T-cell (primary cell): ENCODE results near the gene CDT1. TPM values are rescaled to one million over a fixed set of nuclear protein-coding genes. Genes with fewer than 3 reads are reported as not detected.

Source experiments
- ATAC-seq, 4 experiments: fragments of 200-7000 bp in 3 of 4; fragments of 150-1000 bp in 1 of 4; cut with Tn5 transposase; replicated peaks in 1 of 4; 1 replicate in 3 of 4; 2 replicates in 1 of 4; pipeline ENCODE4 v1.10.0; 2021; ENCODE audit warnings: moderate library complexity in 3 of 4, mild to moderate bottlenecking in 2 of 4, moderate number of reproducible peaks in 1 of 4
- CTCF ChIA-PET, 2 donors: fragments of 300-600 bp; sonication (Branson Sonifier 250); formaldehyde crosslinking; loops; one replicate each; lab custom pipeline; 2022; ENCODE audit warnings: antibody characterized with exemption in 2 of 2; lab: Charles Lee
- POLR2A ChIA-PET, 2 donors: fragments of 300-600 bp; sonication (Branson Sonifier 250); formaldehyde crosslinking; loops; one replicate each; lab custom pipeline; 2022; ENCODE audit warnings: antibody characterized with exemption in 2 of 2; lab: Charles Lee
- DNase-seq, 35 experiments: peaks; one replicate each; pipeline versions ENCODE4 v3.0.0 to v3.0.0-alpha.2; 2013 to 2023
- H3K27ac ChIP-seq: one replicate; pipeline ENCODE4 v1.5.1; 2013; ENCODE audit warnings: low read length
- H3K27me3 ChIP-seq, 2 experiments: replicated peaks in 1 of 2; 1 replicate in 1 of 2; 2 replicates in 1 of 2; pipeline versions ENCODE4 v1.6.1 to v1.7.0; 2013; ENCODE audit warnings: low read length in 1 of 2, mixed read lengths in 1 of 2; ENCODE audit not compliant: control insufficient read depth in 2 of 2, insufficient read depth in 2 of 2; ENCODE audit errors: extremely low read depth in 1 of 2
- H3K36me3 ChIP-seq, 2 donors: 1 replicate in 1 of 2; 2 replicates in 1 of 2; pipeline versions ENCODE4 v1.6.1 to v1.7.0; 2013; ENCODE audit warnings: low read length in 1 of 2; ENCODE audit not compliant: control insufficient read depth in 2 of 2, insufficient read depth in 1 of 2; ENCODE audit errors: extremely low read depth in 1 of 2
- H3K4me1 ChIP-seq, 2 experiments: 1 replicate in 1 of 2; 2 replicates in 1 of 2; pipeline versions ENCODE4 v1.6.1 to v1.7.0; 2013; ENCODE audit warnings: low read length in 2 of 2, mixed read lengths in 1 of 2; ENCODE audit not compliant: insufficient read depth in 2 of 2, control insufficient read depth in 1 of 2; ENCODE audit errors: extremely low read depth in 1 of 2
- H3K4me3 ChIP-seq, 2 donors: 1 replicate in 1 of 2; 2 replicates in 1 of 2; pipeline versions ENCODE4 v1.5.1 to v1.7.0; 2013; ENCODE audit warnings: mild to moderate bottlenecking in 2 of 2, low read length in 1 of 2, moderate library complexity in 1 of 2; ENCODE audit not compliant: control insufficient read depth in 1 of 2; ENCODE audit errors: extremely low read depth in 1 of 2
- H3K9me3 ChIP-seq: 2 replicates; pipeline ENCODE4 v1.7.0; 2013
- H3K27ac Mint-ChIP-seq, 2 donors: one replicate each; pipeline ENCODE4 v1.8.0; 2020 to 2021; ENCODE audit warnings: mild to moderate bottlenecking in 2 of 2, mixed read lengths in 2 of 2
- H3K27me3 Mint-ChIP-seq, 2 donors: one replicate each; pipeline ENCODE4 v1.8.0; 2021 to 2022; ENCODE audit warnings: mixed read lengths in 2 of 2
- H3K36me3 Mint-ChIP-seq: one replicate; pipeline ENCODE4 v1.8.0; 2021; ENCODE audit warnings: mixed read lengths
- H3K4me1 Mint-ChIP-seq, 3 donors: one replicate each; pipeline ENCODE4 v1.8.0; 2020 to 2022; ENCODE audit warnings: mixed read lengths in 3 of 3, mild to moderate bottlenecking in 1 of 3
- H3K4me3 Mint-ChIP-seq, 3 donors: one replicate each; pipeline ENCODE4 v1.8.0; 2020 to 2022; ENCODE audit warnings: mild to moderate bottlenecking in 3 of 3, mixed read lengths in 3 of 3, moderate library complexity in 3 of 3
- H3K9me3 Mint-ChIP-seq, 3 donors: one replicate each; pipeline ENCODE4 v1.8.0; 2020 to 2022; ENCODE audit warnings: mixed read lengths in 3 of 3
- WGBS: methylation state at CpG from one replicate; pipeline ENCODE4 v1.1.5; 2013; ENCODE audit warnings: missing lambda C conversion rate; ENCODE audit not compliant: insufficient coverage; 5-methylcytosine and 5-hydroxymethylcytosine counted together
- total RNA-seq, 35 experiments: library from RNA in 6 of 35; stranded (reverse) in 6 of 35; fragments of 120-200 nt in 1 of 35; gene quantifications; one replicate each; pipeline versions ENCODE4 v1.2.1 to v1.2.4 and lab custom pipeline; 2013 to 2026

CDT1 gene
- 1 to 10 TPM in 4 of 5 donors, under 1 TPM in 1; 0.93 to 3.7 (median 1.5) TPM for total RNA-seq
- 0.53 TPM for total RNA-seq (2013)
- total RNA-seq (lab: John Stamatoyannopoulos, UW) = 0.07 to 80.8 (median 0.98) reads per million in 29 experiments

DNA sequence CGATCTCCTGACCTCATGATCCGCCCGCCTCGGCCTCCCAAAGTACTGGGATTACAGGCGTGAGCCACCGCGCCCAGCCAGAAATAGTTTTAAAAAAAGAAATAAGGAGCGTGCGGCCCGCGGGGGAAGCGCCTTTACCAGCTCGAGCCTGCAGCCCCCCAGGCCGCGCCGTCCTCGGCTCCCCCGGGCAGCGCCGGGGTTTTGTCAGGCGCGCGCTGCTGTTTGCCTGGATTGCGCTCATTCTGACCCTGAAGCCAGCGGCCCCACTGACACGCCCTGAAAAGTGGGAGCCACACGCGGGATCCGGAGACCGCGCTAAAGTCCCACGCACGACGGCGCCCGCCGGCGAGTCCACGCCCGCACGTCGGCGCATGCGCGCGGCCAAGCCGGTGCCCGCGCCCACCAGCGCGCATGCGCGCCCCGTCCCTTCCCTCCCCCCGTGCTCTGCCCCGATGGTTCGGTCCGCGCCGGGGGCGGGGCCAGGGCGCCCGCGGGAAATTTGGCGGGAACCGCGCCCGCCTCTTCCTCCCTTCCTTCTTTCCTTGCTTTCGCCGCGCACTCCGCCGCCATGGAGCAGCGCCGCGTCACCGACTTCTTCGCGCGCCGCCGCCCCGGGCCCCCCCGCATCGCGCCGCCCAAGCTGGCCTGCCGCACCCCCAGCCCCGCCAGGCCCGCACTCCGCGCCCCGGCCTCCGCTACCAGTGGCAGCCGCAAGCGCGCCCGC lies at the start of gene CDT1:
TSS of gene CDT1 (plus strand) at position 526 of the 724 bp plus-strand sequence. CDS start at position 569, 43 bp downstream.
- DNase-seq (peak; percentile 52 to 92 (median 74)), ATAC-seq (peak; percentile 69 to 76 (median 72))
- no peaks in the 10 kb centered on the region for H3K9me3 Mint-ChIP-seq
- H3K27me3 Mint-ChIP-seq = no peaks in the 10 kb centered on the region
- H3K36me3 ChIP-seq = peaks cover 3 to 8% of the 10 kb centered on the region in 2 donors
- WGBS = under 1% methylated on average over 88 of the region's 98 CpGs
- H3K27ac Mint-ChIP-seq = peak within 1 kb of the TSS; percentile 79 to 82
- H3K4me3 ChIP-seq = peak within 1 kb of the TSS; percentile 64 to 78
- no peaks in the 10 kb centered on the region for H3K36me3 Mint-ChIP-seq
- no peaks in the 10 kb centered on the region for H3K9me3 ChIP-seq
- H3K4me3 Mint-ChIP-seq = peak within 1 kb of the TSS; percentile 82 to 84 (median 84)
- ChIA-PET CTCF (interaction anchor here in 1 of 2 donors (0.6 to 0.7 kb wide), 4 partner anchors 9 to 52 kb away, joined by 3 to 5 read pairs (median 4); no protein-coding TSS in a partner anchor), POLR2A (interaction anchor here in 1 of 2 donors (0.8 kb wide), 1 partner anchor 9 kb away, joined by 5 read pairs; no protein-coding TSS in a partner anchor)
- peaks cover 16 to 25% (median 18%) of the 10 kb centered on the region in 3 donors for H3K4me1 Mint-ChIP-seq
- H3K4me1 ChIP-seq = peaks cover 5 to 51% of the 10 kb centered on the region in 2 experiments
- peaks cover 0 to 6% of the 10 kb centered on the region in 2 experiments for H3K27me3 ChIP-seq
- H3K27ac ChIP-seq = peak within 1 kb of the TSS; percentile 18

DNA sequence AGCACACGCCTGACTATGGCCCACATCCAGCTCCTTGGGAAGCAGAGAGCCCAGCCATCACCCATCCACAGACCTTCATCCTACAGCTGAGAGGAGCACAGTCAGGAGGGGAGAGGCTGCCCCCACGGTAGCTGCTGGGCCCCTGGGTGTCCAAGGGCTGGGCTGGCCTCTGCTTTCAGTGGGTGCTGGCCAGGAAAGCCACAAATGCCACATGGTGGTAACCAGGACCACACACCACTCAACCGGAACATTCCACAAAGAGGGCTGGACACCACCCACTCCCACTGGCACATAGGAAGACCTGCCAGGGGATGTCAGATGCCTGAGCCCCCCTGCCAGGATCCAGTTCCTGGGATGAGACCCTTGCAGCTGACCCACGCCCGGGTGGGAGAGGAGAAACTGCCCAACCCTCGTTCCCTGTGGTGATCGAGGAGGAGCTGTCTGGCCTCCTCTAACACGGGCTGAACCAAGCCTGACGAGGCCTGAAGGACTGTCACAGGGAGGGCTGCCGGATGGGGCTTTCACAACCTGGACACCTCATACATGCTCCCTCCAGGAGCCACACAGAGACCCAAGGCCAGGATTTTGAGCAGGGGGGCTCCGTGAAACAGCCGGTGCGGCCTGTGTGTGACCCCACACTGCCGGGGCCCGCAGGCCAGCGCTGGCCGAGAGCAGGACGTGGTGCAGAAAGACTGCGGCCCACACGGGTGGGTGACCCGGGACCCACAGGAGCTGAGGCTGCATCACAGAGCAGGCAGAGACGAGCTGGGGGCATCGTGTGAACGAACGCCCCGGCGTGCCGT lies 49.3 kb upstream of the CDT1 start:
- H3K36me3 Mint-ChIP-seq = no peaks in the 10 kb centered on the region
- Histone ChIP-seq H3K27ac (no peak overlapping the region), H3K4me1 (peaks cover 0 to 43% of the 10 kb centered on the region in 2 experiments), H3K9me3 (no peaks in the 10 kb centered on the region), H3K4me3 (no peak overlapping the region), H3K36me3 (peaks cover 6 to 7% of the 10 kb centered on the region in 2 donors), H3K27me3 (no peaks in the 10 kb centered on the region)
- H3K27me3 Mint-ChIP-seq = no peaks in the 10 kb centered on the region
- H3K4me1 Mint-ChIP-seq = peaks cover 10 to 30% (median 20%) of the 10 kb centered on the region in 3 donors
- no peak overlapping the region for H3K4me3 Mint-ChIP-seq
- no peak for DNase-seq
- no peak for ATAC-seq
- ChIA-PET POLR2A (no interaction called here), CTCF (interaction anchor here in 1 of 2 donors (0.9 kb wide), 1 partner anchor 17 kb away, joined by 3 read pairs; no protein-coding TSS in a partner anchor)
- WGBS = 97% methylated on average over 24 of the region's 28 CpGs
- no peaks in the 10 kb centered on the region for H3K9me3 Mint-ChIP-seq
- no peak overlapping the region for H3K27ac Mint-ChIP-seq

DNA sequence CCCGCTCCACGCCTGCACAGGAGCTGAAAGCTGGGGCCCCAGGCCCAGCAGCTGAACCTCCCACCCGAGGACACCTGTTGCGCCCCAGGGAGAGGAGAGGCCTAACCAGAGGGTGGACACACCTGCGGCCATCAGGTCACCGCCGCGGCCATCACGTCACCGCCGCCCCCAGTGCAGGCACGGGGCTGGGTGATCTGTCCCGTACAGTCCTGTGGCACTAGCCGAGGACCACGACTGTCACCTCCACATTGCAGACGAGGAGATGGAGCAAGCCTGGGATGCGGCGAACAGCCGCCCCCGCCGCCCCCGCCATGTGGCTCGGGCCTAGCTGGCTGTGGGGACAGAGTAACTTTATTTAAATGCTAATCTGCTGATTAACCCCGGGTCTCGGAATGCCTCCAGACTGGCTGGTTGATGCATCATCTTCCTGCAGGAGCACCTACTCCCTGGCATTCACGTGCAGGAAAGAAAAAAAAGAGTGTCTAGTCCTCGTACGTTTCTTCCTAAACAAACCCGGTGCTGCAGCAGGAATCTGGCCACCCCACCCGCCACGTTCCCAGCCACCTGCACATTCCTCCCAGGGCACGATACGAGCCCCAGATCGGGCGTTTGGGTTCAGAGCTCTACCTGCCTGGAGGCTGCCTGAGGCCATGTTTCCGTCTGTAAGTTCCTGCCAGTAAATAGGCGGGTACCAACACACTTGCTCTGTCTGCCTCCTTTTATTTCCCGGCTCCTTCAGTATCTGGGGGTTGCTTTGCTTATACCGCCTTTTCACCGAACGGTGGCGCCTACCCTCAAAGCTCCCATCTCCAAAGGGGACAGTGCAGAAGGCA lies 48.5 kb upstream of the CDT1 start:
- no peak overlapping the region for H3K4me3 ChIP-seq
- Mint-ChIP-seq H3K36me3 (no peaks in the 10 kb centered on the region), H3K4me1 (peaks cover 13 to 35% (median 24%) of the 10 kb centered on the region in 3 donors), H3K27me3 (no peaks in the 10 kb centered on the region), H3K9me3 (no peaks in the 10 kb centered on the region), H3K27ac (peak overlapping the region; percentile 36 to 72), H3K4me3 (no peak overlapping the region)
- no peaks in the 10 kb centered on the region for H3K9me3 ChIP-seq
- no peaks in the 10 kb centered on the region for H3K27me3 ChIP-seq
- CTCF ChIA-PET = no interaction called here
- no peak overlapping the region for H3K27ac ChIP-seq
- WGBS = 89% methylated on average over 36 of the region's 42 CpGs
- ATAC-seq = peak; percentile 43 to 53 (median 48)
- peaks cover 0 to 52% of the 10 kb centered on the region in 2 experiments for H3K4me1 ChIP-seq
- DNase-seq = no peak
- POLR2A ChIA-PET = no interaction called here
- peaks cover 6 to 7% of the 10 kb centered on the region in 2 donors for H3K36me3 ChIP-seq

DNA sequence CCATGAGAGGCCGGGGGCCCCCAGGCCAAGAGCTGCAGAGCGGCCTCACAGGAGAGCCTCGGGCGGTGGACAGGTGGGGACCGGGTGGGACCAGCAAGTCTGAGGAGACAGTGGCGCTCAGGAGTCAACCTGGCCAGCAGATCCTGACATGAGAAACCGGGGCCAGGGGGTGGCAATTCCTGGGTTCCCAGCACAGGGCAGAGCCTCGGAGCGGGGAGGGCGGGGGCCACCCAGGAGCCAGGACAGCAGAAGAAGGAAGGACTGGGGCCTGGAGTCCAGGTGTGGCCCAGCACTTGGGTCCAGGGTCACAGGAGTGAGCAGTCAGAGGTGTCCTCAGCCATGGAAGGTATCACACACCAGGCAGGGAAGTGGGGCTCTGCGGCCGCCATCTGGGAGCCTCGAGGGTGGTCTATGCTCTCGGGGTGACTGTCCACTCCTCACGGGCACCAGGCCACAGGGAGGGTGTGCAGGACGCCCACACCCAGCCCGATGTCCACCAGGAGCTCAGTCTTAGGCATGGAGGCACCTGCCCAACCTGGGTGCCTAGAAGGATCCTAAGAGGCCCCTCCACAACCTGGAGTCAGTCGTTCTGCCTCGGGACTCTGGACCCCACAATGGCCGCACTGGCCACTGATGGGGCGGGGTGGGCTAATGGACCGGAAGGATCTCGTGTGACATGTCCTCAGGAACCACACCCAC lies 47.7 kb upstream of the CDT1 start:
- ATAC-seq (no peak), DNase-seq (no peak)
- Histone ChIP-seq H3K36me3 (peaks cover 6 to 7% of the 10 kb centered on the region in 2 donors), H3K27ac (no peak overlapping the region), H3K27me3 (no peaks in the 10 kb centered on the region), H3K9me3 (no peaks in the 10 kb centered on the region), H3K4me1 (peaks cover 0 to 59% of the 10 kb centered on the region in 2 experiments), H3K4me3 (no peak overlapping the region)
- 93% methylated on average over 22 of the region's 23 CpGs for WGBS
- Mint-ChIP-seq H3K4me1 (peaks cover 13 to 39% (median 26%) of the 10 kb centered on the region in 3 donors), H3K27me3 (no peaks in the 10 kb centered on the region), H3K36me3 (no peaks in the 10 kb centered on the region), H3K27ac (no peak overlapping the region), H3K9me3 (no peaks in the 10 kb centered on the region), H3K4me3 (no peak overlapping the region)
- ChIA-PET CTCF (no interaction called here), POLR2A (no interaction called here)

DNA sequence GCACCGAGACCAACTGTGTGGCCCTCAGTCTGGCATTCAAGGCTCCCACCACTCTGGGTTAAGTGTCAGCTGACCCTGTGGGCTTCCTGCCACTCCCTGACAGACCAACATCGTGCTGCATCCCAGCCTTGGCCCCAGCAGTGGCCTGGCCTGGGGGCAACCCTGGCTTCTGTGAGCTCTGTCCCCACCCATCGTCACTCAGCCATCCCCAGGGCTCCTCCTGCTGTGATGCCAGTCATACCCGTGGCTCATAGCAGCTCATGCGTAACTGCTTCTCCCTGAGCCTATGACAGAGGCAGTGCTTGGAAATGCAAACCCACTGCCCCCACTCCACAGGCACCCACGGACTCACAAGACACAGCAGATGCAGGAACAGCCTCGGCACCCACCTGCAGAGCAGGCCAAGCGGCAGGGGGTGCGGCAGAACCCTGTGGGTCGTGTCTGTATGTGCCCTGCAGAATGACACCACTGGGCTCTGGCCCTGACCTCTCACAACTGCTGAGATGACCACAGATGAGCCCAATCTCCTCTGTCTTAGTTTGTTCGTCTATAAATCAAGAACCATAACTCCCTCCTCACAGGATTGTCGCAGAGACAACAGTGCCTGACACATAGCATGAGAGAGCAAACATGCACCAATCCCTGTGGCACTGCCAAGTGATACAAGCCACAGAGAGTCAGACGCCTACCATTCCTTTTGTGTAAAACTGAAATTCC lies 45.2 kb upstream of the CDT1 start:
- POLR2A ChIA-PET = no interaction called here
- H3K36me3 ChIP-seq = peaks cover 0 to 7% of the 10 kb centered on the region in 2 donors
- CTCF ChIA-PET = interaction anchor here in 1 of 2 donors (1.0 kb wide), 1 partner anchor 100 kb away, joined by 3 read pairs; no protein-coding TSS in a partner anchor
- peaks cover 0 to 76% of the 10 kb centered on the region in 2 experiments for H3K4me1 ChIP-seq
- 77% methylated on average over 12 of the region's 13 CpGs for WGBS
- ATAC-seq (no peak), DNase-seq (no peak)
- no peak overlapping the region for H3K4me3 ChIP-seq
- no peak overlapping the region for H3K27ac ChIP-seq
- H3K9me3 Mint-ChIP-seq = no peaks in the 10 kb centered on the region
- H3K36me3 Mint-ChIP-seq = peaks cover under 1% of the 10 kb centered on the region
- H3K27me3 ChIP-seq = no peaks in the 10 kb centered on the region
- H3K4me1 Mint-ChIP-seq = peaks cover 17 to 42% (median 28%) of the 10 kb centered on the region in 3 donors
- H3K27ac Mint-ChIP-seq = peak overlapping the region; percentile 66 to 92
- no peaks in the 10 kb centered on the region for H3K27me3 Mint-ChIP-seq
- H3K4me3 Mint-ChIP-seq = peak overlapping the region in 1 of 3 donors; percentile 64
- no peaks in the 10 kb centered on the region for H3K9me3 ChIP-seq
